ENCODE data around the gene ENG. TPM values are rescaled to one million over a fixed set of nuclear protein-coding genes. Genes with fewer than 3 reads are reported as not detected.

Gene ENG
- total and polyA plus RNA-seq, 4 donors, result 41.1 to 317 (median 131) TPM

DNA sequence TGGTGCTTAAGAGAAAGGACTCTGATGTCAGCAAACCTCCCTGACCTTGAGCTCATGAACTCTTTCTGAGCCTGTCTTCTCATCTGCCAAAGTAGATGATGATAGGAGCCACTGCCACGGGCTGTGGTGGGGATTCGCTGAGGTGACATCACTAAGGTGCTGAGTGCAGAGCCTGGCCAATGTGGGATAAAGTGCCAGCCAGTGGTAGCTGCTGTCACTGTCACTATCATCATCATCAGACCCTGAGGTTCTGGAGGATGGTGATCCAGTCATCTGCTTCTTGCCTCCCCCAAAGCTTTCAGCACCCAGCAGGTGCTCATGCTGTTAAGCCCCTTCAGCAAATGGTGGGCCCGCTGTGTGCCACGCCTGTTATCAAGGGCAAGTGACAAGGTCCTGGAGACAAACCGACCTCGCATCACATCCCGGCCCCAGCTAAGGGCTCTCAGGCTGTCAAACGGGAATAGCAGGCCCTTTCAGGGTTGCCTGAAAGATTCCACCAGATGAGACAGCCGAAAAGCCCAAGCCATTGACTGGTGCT is 45.4 kb downstream of the ENG start:
- peaks cover 9 to 62% (median 27%) of the 10 kb centered on the region in 4 donors for H3K36me3 ChIP-seq (ENCODE audit: control insufficient read depth in 4 of 4, insufficient read depth in 4 of 4, low read length in 4 of 4)
- ATAC-seq (ENCODE audit: insufficient read depth, low FRiP score) (no peak), DNase-seq (no peak)
- WGBS, 2 donors, result 81 to 87% methylated on average over 9 of the region's 9 CpGs
- no peak overlapping the region for H3K4me3 ChIP-seq
- H3K4me1 ChIP-seq (ENCODE audit: control insufficient read depth in 5 of 5, insufficient read depth in 5 of 5, low read length in 5 of 5), result peaks cover 0 to 7% (median 4%) of the 10 kb centered on the region in 5 donors
- TF ChIP-seq, protein P1, sequence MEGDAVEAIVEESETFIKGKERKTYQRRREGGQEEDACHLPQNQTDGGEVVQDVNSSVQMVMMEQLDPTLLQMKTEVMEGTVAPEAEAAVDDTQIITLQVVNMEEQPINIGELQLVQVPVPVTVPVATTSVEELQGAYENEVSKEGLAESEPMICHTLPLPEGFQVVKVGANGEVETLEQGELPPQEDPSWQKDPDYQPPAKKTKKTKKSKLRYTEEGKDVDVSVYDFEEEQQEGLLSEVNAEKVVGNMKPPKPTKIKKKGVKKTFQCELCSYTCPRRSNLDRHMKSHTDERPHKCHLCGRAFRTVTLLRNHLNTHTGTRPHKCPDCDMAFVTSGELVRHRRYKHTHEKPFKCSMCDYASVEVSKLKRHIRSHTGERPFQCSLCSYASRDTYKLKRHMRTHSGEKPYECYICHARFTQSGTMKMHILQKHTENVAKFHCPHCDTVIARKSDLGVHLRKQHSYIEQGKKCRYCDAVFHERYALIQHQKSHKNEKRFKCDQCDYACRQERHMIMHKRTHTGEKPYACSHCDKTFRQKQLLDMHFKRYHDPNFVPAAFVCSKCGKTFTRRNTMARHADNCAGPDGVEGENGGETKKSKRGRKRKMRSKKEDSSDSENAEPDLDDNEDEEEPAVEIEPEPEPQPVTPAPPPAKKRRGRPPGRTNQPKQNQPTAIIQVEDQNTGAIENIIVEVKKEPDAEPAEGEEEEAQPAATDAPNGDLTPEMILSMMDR (IDR thresholded peaks at IDR 0.05; ENCODE audit: control extremely low read depth, extremely low read depth), result no peak
- no peaks in the 10 kb centered on the region for H3K9me3 ChIP-seq (ENCODE audit: control insufficient read depth in 4 of 4, insufficient read depth in 3 of 4, low read length in 3 of 4)
- no peak overlapping the region for H3K9ac ChIP-seq (ENCODE audit: insufficient read depth in 1 of 2, low read length in 2 of 2)
- H3K27me3 ChIP-seq (ENCODE audit: control insufficient read depth in 3 of 3, insufficient read depth in 3 of 3, low read length in 2 of 3), result no peaks in the 10 kb centered on the region
- no peak overlapping the region for H3K27ac ChIP-seq (ENCODE audit: low read depth in 1 of 2, low read length in 1 of 2)

DNA sequence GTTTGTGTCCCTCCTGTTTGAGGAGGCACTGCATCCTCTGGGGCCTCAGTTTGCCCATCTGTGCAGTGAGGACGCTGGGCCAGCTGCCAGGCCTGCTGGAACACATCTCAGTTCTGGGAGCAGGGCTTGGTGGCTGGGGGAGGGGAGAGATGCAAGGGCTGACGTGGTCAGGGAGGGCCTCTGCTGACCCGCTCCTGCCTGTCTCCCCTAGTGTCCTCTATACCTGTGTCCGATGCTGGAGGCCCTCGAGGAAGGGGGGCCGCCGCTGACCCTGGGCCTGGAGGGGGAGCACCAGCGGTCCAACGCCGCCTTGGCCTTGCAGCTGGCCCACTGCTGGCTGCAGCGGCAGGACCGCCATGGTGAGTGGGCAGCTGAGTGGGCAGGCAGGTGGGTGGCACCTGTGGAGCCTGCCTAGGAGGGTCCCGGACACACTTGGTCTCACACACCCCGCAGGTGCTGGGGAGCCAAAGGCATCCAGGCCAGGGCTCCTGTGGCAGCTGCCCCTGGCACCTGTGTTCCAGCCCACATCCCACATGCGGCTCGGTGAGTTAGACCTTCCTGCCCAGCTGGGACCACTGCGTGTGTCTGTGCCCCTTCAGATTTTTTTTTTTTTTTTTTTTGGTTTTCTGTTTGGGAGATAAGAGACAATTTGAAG is 46.0 kb downstream of the ENG start:
- WGBS, 2 donors, result 93 to 95% methylated on average over 17 of the region's 17 CpGs
- ATAC-seq (ENCODE audit: insufficient read depth, low FRiP score) (no peak), DNase-seq (no peak)
- Histone ChIP-seq H3K9me3 (ENCODE audit: control insufficient read depth in 4 of 4, insufficient read depth in 3 of 4, low read length in 3 of 4) (no peaks in the 10 kb centered on the region), H3K9ac (ENCODE audit: insufficient read depth in 1 of 2, low read length in 2 of 2) (no peak overlapping the region), H3K36me3 (ENCODE audit: control insufficient read depth in 4 of 4, insufficient read depth in 4 of 4, low read length in 4 of 4) (peaks cover 4 to 56% (median 24%) of the 10 kb centered on the region in 4 donors), H3K4me1 (ENCODE audit: control insufficient read depth in 5 of 5, insufficient read depth in 5 of 5, low read length in 5 of 5) (peaks cover 0 to 13% (median 9%) of the 10 kb centered on the region in 5 donors), H3K4me3 (no peak overlapping the region), H3K27me3 (ENCODE audit: control insufficient read depth in 3 of 3, insufficient read depth in 3 of 3, low read length in 2 of 3) (no peaks in the 10 kb centered on the region), H3K27ac (ENCODE audit: low read depth in 1 of 2, low read length in 1 of 2) (no peak overlapping the region)
- TF ChIP-seq, protein P1 (IDR thresholded peaks at IDR 0.05; ENCODE audit: control extremely low read depth, extremely low read depth), result no peak

DNA sequence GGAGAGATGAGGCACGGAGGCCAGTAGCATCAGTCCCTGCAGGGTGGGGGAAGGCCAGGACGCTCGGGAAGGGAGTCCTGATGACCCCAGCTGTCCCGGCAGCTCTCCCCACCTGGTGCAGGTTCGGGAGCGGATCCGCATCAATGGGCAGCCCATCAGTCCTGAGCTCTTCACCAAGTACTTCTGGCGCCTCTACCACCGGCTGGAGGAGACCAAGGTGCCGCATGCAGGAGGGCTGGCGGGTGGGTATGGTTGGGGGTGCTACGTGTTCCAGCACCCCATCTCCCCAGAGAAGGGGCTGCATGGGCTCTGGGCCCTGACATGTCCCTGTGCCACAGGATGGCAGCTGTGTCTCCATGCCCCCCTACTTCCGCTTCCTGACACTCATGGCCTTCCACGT is 47.6 kb downstream of the ENG start:
- TF ChIP-seq, protein P1 (IDR thresholded peaks at IDR 0.05; ENCODE audit: control extremely low read depth, extremely low read depth), result no peak
- Histone ChIP-seq H3K27ac (ENCODE audit: low read depth in 1 of 2, low read length in 1 of 2) (no peak overlapping the region), H3K36me3 (ENCODE audit: control insufficient read depth in 4 of 4, insufficient read depth in 4 of 4, low read length in 4 of 4) (peaks cover 3 to 45% (median 18%) of the 10 kb centered on the region in 4 donors), H3K9ac (ENCODE audit: insufficient read depth in 1 of 2, low read length in 2 of 2) (no peak overlapping the region), H3K27me3 (ENCODE audit: control insufficient read depth in 3 of 3, insufficient read depth in 3 of 3, low read length in 2 of 3) (no peaks in the 10 kb centered on the region), H3K9me3 (ENCODE audit: control insufficient read depth in 4 of 4, insufficient read depth in 3 of 4, low read length in 3 of 4) (no peaks in the 10 kb centered on the region), H3K4me3 (no peak overlapping the region), H3K4me1 (ENCODE audit: control insufficient read depth in 5 of 5, insufficient read depth in 5 of 5, low read length in 5 of 5) (peaks cover 0 to 21% (median 10%) of the 10 kb centered on the region in 5 donors)
- WGBS, 2 donors, result 94 to 96% methylated on average over 14 of the region's 14 CpGs
- ATAC-seq (ENCODE audit: insufficient read depth, low FRiP score) (no peak), DNase-seq (no peak)

All from lung (tissue), 12 donors.